ENCODE measurements around the gene MAN1A1.

GRCh38 chr6:119129968-119130484 is 219.5 kb downstream of the MAN1A1 start:
- no peak for TF ChIP-seq CTCF (IDR thresholded peaks at IDR 0.05)
- no peak for TF ChIP-seq POLR2A (IDR thresholded peaks at IDR 0.05)

All from esophagus squamous epithelium (tissue), 4 donors.